ENCODE results near the gene CACNA2D1.
"Not testable (repeated sequence)": the region's sequence is repeated elsewhere in the genome, so short reads cannot be mapped to it uniquely, and the experiment has no call there.

Gene CACNA2D1

DNA sequence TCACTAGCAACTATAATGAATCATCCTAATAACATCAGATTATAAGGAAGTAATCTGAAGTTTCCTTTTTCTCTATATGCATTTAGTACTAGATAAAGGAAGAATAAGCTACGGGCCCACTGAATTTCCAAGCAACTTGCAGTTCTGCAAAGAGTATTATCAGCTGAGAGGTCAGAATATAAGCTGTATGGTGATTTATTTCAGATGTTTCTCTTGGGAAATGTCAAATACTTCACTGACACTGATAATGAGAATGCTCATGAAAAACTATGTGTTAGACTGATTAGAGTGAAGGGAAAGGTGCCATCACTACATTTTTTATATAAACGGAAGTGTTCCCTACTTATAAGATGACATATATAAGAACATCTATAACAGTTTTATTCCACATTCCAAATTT is 422.5 kb downstream of the CACNA2D1 start:
- DNase-seq = no peak

GRCh38 chr7:82019551-82020475 is 423.8 kb downstream of the CACNA2D1 start:
- DNase-seq = no peak

DNA sequence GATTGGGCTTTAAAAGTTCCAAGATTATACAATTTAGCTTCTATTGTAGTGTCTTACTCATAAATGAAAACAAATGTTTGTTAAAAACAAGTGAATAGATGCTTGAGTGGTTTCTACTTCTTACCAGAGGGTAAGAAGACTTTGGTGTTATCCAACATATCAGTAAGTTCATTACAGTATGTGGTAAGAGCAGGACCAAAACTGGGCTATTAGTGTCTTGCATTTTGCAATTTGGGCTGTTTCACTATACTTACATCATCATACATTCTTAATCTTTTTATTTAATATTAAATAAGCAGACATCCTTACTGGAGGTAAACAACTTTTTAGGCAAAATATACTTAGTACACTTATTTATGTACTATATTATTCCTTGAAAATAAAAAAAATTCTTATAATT is 425.4 kb downstream of the CACNA2D1 start:
- DNase-seq = no peak

DNA sequence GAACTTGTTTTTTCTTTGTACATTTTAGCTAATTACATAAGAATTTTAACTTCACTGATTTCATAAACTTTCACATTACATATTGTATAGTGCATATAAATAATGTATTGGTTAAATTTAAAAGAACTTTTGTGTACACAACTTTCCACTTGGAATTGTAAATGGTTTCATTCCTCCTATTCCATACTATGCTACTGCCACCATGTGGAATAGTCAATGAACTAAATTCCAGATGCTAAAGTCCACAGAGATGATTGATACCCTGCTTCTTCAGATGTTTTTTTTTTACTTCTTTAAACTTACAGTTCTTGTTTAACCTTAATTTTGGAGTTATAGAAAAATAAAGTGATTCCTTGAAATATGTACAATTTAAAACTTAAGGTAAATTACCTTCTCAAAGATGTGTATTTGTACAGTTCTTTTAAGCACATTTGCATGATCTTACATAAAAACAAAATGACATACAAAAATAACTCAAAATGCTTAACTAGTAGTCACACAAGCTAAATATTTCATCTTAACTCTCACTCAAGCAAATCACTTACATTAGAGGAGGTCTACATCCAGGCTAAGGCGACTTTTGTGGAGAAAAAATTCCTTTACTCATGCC is 426.1 kb downstream of the CACNA2D1 start:
- no peak for DNase-seq

DNA sequence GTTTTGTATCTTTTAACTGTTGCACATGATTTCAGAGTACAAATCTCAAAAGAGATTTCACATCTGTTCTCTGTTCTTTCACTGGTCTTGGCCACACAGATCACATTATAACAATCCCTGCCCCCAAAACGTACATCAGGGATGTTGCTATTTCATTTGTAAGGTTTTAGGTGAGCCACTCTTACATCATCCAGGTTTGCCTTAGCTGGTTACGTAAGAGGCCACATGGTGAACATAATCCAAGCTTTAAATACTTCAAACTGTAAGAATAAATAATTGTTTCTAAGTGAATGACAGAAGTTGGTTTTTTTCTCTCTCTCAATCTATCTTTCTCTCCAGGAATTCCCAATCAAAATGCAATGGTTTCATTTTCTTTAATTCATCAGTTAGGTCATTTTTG is 427.8 kb downstream of the CACNA2D1 start:
- no peak for DNase-seq

- not testable (repeated sequence) for DNase-seq
These were observed 429.0 kb downstream of the CACNA2D1 start for GRCh38 chr7:82014574-82014973.

DNA sequence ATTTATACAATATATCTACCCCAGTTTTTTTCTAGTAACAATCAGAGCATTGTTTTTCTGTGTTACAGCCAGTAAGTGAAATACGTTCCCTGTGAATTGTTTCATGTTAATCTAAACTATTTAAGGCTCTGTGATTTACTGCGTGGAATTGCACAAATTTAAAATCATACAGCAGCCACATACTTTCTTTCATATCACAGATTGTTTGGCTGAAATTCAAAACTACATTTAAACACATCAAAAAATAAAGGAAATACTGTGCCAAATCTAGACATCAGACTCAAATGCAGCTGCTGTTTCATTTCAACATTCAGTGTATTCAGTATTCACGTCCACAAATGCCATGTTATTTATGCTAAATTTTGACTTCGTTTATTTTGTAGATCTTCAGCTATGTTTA is 431.1 kb downstream of the CACNA2D1 start:
- no peak for DNase-seq

DNA sequence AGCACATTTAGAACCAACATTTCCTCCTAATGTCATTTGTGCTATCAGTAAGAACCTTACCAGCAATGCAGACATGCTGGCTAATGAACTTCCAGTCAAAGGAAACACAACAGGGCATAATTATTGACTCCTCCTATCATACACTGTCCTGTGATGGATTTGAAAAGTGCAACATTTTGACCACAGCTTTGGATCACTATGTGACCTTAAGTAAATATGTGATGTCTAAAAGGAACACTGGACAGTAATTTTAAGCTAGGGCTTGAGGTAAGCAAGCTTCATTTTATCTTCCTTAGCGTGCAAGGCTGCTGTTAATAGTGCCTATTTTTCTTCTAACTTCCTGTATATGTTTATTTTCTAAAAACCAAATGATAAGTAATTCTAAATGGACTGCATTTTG is 433.2 kb downstream of the CACNA2D1 start:
- DNase-seq = no peak

GRCh38 chr7:82007315-82007714 is 436.3 kb downstream of the CACNA2D1 start:
- no peak for DNase-seq

GRCh38 chr7:82005056-82005455 is 438.5 kb downstream of the CACNA2D1 start:
- DNase-seq = no peak

DNA sequence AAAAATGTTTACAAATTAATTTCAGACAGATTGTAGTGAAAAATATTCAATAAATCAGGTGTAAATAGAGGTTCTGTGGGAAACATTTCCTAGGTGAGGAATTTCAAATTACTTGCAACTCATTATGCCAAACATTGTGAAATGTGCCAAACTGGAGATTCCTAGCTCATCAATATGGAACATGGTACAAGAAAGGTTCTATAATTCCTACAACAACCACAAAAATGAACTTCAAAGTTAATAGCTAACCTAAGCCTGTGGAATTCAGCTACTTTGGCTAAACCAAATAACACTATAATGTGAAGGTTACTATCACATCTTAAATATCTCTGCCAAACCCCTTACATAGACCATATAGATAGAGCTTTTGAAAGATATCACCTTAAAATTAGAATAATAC is 450.4 kb downstream of the CACNA2D1 start:
- no peak for DNase-seq

DNA sequence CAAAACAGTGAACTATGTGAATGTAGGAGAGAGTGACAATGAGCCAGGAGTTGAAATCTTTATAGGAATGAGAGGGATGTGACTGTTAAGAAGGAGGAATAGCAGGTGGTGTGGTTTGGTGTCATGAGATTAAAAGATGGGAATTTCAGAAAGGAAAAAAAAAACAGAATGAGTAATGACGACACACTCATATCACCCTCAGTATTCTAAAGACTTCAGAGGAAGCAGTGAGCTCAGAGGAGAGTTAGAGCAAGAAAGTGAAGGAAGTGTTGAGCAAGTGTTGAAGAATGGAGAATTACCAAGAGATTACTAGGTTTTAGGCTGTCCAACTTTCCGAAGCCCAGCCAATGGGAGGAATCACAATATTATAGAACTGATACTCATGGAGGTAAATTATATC is 453.2 kb downstream of the CACNA2D1 start:
- no peak for DNase-seq

- DNase-seq = no peak
These were observed 456.7 kb downstream of the CACNA2D1 start for GRCh38 chr7:81986723-81987470.

DNA sequence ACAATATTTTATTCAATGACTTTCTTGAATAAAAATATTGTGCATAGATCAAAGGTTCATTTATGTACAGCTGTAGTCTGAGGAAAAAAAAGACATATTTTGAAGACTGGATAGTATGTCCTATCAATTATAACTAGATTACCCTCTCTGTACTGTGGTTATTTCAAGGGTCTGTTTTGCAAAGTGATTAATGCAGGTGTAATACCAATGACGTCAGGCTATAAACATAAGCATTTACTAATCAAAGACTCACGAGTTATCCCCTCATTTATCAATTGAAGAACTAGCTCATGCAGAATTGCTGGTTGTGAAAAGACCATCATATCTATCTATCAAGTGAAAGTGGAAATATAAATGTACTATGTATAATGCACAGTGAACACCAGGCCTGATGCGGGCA is 460.2 kb downstream of the CACNA2D1 start:
- no peak for DNase-seq

DNA sequence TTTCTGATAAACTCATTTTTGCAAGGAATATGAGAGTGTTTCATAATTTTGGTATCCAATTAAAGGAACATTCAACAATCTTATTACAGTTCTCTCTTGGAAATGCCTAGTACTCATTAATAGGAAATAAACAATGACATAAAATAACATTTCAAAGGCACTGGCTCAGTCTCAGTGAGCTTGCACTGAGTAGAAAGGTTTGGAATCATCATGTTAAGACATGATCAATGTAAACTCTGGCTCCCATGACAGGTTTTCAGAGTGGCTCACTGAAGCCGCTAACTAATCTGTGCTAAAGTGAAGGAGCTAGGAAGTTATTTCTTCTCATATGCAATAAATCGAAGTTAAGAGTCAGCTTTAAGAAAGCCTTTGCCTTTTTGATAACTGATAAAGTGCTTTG is 470.5 kb downstream of the CACNA2D1 start:
- no peak for DNase-seq

DNA sequence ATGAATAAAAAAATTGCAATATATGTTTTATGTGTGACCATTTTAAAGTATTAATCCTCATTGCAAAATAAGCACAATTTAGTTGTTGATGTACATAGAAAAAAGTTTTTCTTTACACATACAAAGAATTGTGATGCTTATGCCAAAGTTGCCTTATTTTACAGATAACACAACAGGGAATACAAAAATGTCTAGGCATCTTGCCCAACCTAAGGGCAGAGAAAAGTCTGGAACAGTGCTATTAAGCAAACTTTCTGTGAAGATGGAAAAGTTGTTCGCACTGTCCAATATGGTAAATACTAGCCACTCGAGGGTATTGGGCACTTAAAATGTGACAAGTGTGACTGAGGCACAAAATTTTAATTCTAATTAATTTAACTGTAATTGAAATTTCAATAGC is 483.6 kb downstream of the CACNA2D1 start:
- no peak for DNase-seq

DNA sequence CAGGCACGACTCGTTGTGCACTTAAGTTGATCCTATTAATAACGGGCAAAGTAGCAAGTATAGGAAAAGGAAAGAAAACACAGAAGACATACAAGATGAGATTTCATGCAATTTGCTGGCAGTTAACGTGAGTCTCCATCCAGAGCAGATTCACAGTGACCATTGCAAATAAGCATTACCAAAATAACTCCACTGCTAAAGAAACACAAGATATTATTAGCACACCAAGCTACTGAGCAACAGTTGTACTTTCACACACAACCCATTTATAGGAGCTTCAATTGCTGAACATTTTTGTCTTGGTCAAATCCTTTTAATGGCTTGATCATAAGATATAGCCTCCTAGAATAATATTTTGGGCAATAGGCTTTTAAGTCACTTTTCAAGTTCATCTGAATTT is 486.1 kb downstream of the CACNA2D1 start:
- no peak for DNase-seq

DNA sequence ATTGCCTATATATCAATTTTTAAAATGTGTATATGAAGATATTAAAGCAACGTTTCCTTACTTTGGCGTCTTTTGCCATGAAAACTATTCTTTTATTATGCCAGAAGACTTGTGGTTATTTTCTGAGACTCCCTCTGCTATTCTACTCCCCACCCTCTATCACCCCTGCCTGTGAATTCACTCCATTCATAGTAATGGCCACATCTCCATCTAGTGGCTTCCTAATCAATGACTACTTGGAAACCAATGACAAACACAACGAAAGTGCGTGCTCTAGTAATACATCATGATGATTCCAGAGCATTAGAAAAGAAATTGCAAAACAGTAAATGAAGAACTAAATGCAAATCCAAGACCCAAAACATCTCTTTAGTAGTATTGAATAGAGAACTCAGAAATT is 487.1 kb downstream of the CACNA2D1 start:
- no peak for DNase-seq

GRCh38 chr7:81949306-81949705 is 494.3 kb downstream of the CACNA2D1 start:
- DNase-seq = no peak

DNA sequence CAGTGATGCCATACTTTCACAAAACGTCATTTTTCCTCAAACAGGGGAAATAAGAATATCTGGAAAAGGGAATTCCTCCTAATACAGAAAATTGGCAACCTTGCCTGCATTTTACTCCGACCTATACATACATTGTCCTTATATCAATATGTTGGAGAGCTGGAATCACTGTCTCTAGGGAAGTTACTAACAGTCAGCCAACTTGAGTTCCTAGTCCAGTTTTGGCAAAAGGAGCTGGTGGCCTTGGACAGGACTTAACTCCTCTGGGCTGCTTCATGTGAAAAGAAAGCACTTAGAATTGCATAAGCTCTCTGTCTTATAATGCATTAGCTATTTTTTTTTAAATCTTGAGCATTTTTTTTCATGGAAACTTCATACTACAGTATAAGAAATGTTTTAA is 499.5 kb downstream of the CACNA2D1 start:
- DNase-seq = no peak

GRCh38 chr7:81937091-81937490 is 506.5 kb downstream of the CACNA2D1 start:
- DNase-seq = no peak

GRCh38 chr7:81934596-81935301 is 508.8 kb downstream of the CACNA2D1 start:
- no peak for DNase-seq

DNA sequence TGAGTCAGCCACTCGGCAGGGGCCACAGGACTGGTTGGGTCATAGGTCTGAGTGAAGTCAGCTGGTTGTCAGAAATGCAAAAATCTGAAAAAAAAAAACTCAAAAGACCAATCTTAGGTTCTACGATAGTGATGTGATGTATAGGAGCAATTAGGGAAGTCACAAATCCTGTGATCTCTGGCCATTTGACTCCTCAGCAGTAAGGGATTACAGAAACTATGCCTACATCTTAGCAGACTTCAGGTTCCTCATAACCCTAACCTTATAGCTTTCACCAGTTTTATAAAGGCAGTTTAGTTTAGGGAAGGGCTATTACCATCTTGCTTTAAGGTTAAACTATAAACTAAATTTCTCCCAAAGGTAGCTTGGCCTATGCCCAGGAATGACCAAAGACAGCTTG is 510.6 kb downstream of the CACNA2D1 start:
- no peak for DNase-seq

Measured in CD4-positive, alpha-beta T cell treated with Interleukin-6 for 4 hours (primary cell).